B cell (primary cell): ENCODE measurements around the gene SHROOM2.

Source experiments
- CTCF ChIP-seq: fragments of 200-600 bp; IDR thresholded peaks from one replicate; pipeline ENCODE4 v1.8.0; 2022; ENCODE audit warnings: antibody characterized with exemption, mild to moderate bottlenecking
- EZH2 ChIP-seq: IDR thresholded peaks from 2 replicates; pipeline ENCODE4 v1.6.1; 2012; ENCODE audit warnings: borderline replicate concordance, low read depth, mild to moderate bottlenecking, moderate library complexity, low read length; ENCODE audit not compliant: insufficient read depth, poor library complexity, severe bottlenecking

GRCh38 chrX:9846631-9847030 lies 60.4 kb downstream of the SHROOM2 start:
- no peak for TF ChIP-seq EZH2
- TF ChIP-seq CTCF = no peak
